Brain pericyte (primary cell): ENCODE data around the gene ZNF17.
A peak's percentile ranks its signal among the peaks of the same experiment; 100 is the strongest.
"Not testable (repeated sequence)": the region's sequence is repeated elsewhere in the genome, so short reads cannot be mapped to it uniquely, and the experiment has no call there.

Source experiments
- DNase-seq: peaks from one replicate; pipeline ENCODE4 v3.0.0-alpha.2; 2012; ENCODE audit warnings: low read depth, low spot score

The ZNF17 gene

GRCh38 chr19:57410877-57411671 is at the start of gene ZNF17:
Gene ZNF17 (plus strand): TSS chr19:57411161. CDS start chr19:57413616, 2,455 bp downstream.
- DNase-seq, result peak; percentile 71

DNA sequence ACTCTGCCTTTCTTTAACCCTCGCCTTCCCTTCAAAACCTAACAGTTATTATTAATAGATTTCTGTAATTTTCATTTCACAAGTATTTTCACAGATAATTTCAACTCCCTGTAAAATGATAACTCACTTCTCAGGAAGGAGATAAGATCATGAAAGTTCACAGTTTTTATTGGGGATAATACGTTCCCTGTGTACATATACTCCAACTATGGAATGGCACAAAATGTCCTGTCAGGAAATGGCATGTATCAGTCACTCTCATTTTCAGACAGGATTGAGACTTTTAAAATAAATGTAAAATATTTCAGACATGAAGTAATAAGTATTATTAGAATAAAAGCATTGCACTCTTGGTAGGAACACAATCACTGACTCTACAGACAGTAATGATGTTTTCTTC is 48.5 kb upstream of the ZNF17 start:
- no peak for DNase-seq

GRCh38 chr19:57362997-57363687 is 47.8 kb upstream of the ZNF17 start, which contains the start of the genes TRAPPC2B and ZNF547:
Gene TRAPPC2B (plus strand): TSS chr19:57363551. CDS start chr19:57364834, 1,283 bp downstream.
Gene ZNF547 (plus strand): TSS chr19:57363551. CDS start chr19:57368556, 5,005 bp downstream.
- peak; percentile 99 for DNase-seq

DNA sequence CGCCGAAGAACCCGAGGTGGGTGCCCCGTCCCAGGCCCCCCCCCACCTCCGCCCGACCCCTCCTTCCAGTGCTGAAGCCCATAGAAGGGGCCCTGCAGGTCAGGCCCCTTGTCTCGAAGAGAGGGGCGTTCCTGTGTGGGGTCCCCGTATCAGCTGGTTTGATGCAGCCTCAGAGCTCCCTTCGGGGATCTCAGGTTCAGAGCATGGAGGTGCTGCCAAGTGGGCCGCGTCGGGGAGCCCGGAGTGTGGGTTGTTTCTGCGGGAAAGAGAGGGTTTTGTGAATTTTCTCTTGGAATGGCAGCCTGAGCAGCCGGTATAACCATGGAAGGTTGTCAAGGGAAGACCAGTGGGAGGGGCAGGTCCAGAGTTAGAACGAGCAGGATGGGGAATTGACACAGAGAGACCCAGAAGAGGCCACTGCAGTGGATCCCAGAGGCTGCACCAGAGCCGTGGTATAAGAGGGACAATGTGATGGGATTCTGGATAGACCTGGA is 47.2 kb upstream of the ZNF17 start:
- DNase-seq, result no peak

GRCh38 chr19:57366776-57367175 is 44.2 kb upstream of the ZNF17 start:
- no peak for DNase-seq

- no peak for DNase-seq
These were observed 36.8 kb upstream of the ZNF17 start for GRCh38 chr19:57374179-57374578.

- not testable (repeated sequence) for DNase-seq
These were observed 36.3 kb upstream of the ZNF17 start for GRCh38 chr19:57374647-57375046.

DNA sequence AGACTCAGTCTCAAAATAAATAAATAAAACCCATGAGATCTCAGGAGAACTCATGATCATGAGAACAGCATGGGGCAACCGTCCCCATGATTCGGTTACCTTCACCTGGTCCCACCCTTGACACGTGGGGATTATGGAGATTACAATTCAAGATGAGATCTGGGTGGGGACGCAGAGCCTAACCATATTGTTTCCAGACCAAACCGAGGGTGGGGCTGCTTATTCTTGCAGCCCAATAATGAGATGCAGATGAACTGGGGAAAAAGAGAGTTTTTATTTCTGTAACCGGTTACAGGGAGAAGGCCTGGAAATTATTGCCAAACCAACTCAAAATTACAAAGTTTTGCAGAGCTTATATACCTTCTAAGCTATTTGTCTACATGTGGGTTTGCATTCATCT is 34.8 kb upstream of the ZNF17 start:
- no peak for DNase-seq

GRCh38 chr19:57377498-57378146 is 33.3 kb upstream of the ZNF17 start:
- DNase-seq, result no peak

DNA sequence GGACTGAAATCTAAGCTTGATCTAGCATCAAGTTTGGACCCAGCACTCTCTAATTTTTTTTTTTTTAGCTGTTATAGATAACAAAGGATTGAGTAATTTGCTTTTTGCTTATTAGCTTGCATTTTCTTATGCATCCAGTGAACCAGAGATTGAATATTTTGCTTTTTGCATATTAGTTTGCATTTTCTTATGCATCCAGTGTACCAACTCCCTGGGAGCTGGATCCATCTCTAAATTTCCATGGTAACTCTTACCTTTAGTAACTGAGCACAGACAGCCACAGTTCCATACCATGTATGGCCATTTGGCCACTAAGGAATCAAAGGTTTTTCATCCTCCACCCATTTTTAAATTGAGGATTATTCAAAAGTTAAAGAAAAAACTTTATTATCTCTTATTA is 30.0 kb upstream of the ZNF17 start:
- DNase-seq, result no peak

DNA sequence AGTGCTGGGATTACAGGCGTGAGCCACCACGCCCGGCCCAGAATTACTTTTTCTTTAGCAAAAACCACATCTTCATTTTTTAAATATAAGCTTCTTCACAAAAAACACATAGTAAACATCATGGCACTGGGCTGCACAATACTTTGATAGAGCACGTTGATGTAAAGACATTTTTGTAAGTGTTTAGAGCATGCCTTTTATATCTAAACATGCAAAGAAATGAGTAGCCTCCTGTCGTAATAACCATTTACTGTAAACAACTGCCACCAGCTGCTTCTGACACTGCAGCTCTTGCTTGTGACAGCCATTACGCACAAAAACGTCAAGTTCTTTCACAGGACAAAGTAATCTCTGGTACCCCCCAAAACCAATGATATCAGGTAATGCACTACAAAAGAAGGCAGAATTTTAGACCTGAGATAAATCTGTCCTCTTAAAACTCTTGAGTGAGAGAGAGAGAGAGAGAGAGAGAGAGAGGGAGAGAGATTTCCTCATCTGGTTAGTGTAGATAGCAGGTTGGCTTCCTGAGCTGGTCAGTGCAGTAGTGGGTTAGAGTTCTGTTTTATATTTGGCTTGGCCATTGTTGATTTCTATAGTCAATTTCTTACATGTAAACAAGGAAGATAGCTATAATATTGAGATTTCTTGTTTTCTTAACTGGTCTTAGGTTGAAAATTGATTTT is 28.0 kb upstream of the ZNF17 start:
- no peak for DNase-seq

GRCh38 chr19:57389194-57389729 is 21.7 kb upstream of the ZNF17 start:
- DNase-seq, result no peak

- peak; percentile 98 for DNase-seq
These were observed 21.0 kb upstream of the ZNF17 start, which contains the start of gene ZNF548 for GRCh38 chr19:57389730-57390598. Gene ZNF548 (plus strand): TSS chr19:57389854. CDS start chr19:57390100, 246 bp downstream.

GRCh38 chr19:57395710-57396109 is 15.3 kb upstream of the ZNF17 start:
- no peak for DNase-seq

GRCh38 chr19:57398868-57399267 is 12.1 kb upstream of the ZNF17 start:
- DNase-seq, result no peak

- DNase-seq, result no peak
These were observed 7.0 kb upstream of the ZNF17 start for GRCh38 chr19:57403737-57404563.

- no peak for DNase-seq
These were observed 4.3 kb upstream of the ZNF17 start for GRCh38 chr19:57406516-57407123.

- DNase-seq, result no peak
These were observed 8.5 kb downstream of the ZNF17 start for GRCh38 chr19:57419439-57419838.

DNA sequence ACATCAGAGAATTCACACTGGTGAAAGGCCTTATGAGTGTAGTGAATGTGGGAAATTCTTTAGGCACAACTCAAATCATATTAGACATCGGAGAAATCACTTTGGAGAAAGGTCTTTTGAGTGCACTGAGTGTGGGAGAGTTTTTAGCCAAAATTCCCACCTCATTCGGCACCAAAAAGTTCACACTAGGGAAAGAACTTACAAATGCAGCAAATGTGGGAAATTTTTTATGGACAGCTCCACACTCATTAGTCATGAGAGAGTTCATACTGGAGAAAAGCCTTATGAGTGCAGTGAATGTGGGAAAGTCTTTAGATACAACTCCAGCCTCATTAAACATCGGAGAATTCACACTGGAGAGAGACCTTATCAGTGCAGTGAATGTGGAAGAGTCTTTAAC is 10.1 kb downstream of the ZNF17 start:
- DNase-seq, result no peak
